HEK293 (cell line): ENCODE data around the gene ZNF319.

Experiments used
- CTCF ChIA-PET: fragments of 350-600 bp; formaldehyde crosslinking; extraction: SDS; loops from one replicate; lab custom pipeline; 2021; ENCODE audit warnings: antibody characterized with exemption; lab: Yijun Ruan, JAX
- POLR2A ChIA-PET: fragments of 300-600 bp; formaldehyde crosslinking; extraction: SDS; loops from one replicate; lab custom pipeline; 2020; ENCODE audit warnings: antibody characterized with exemption, inconsistent platforms; lab: Yijun Ruan, JAX
- H3K27ac ChIP-seq: fragments of 200-500 bp; sonication (Bioruptor generic); 2 replicates; pipeline ENCODE4 v1.5.1; 2014; ENCODE audit warnings: low read depth, low read length, control low read depth, inconsistent platforms; ENCODE audit errors: extremely low read depth
- H3K36me3 ChIP-seq, 2 experiments: fragments of 200-500 bp in 1 of 2; sonication (Bioruptor generic) in 1 of 2; 1 replicate in 1 of 2; 2 replicates in 1 of 2; pipeline ENCODE4 v1.5.1; 2014 to 2017; ENCODE audit warnings: inconsistent platforms in 2 of 2, low read length in 2 of 2; ENCODE audit not compliant: control insufficient read depth in 2 of 2, insufficient read depth in 1 of 2
- H3K4me1 ChIP-seq: fragments of 200-500 bp; sonication (Bioruptor generic); 2 replicates; pipeline ENCODE4 v1.5.1; 2014; ENCODE audit warnings: mild to moderate bottlenecking, low read length, inconsistent platforms; ENCODE audit not compliant: control insufficient read depth, insufficient read depth
- H3K4me3 ChIP-seq: 2 replicates; pipeline ENCODE4 v1.5.1; 2011; ENCODE audit warnings: low read depth, mild to moderate bottlenecking, control low read depth, low read length, moderate library complexity
- H3K9me3 ChIP-seq: fragments of 200-500 bp; sonication (Bioruptor generic); 2 replicates; pipeline ENCODE4 v1.5.1; 2014; ENCODE audit warnings: low read depth, low read length, inconsistent platforms; ENCODE audit not compliant: control insufficient read depth, insufficient read depth
- HOXD13 ChIP-seq: sonication (generic); formaldehyde crosslinking; IDR thresholded peaks from 2 replicates; pipeline ENCODE4 v1.8.0; 2022; ENCODE audit warnings: missing genetic modification reagents, borderline replicate concordance
- KLF1 ChIP-seq: fragments of 450-650 bp; formaldehyde crosslinking; IDR thresholded peaks from 2 replicates; pipeline ENCODE4 v1.5.1; 2016; ENCODE audit warnings: missing biosample characterization, missing genetic modification characterization
- KLF9 ChIP-seq: fragments of 450-650 bp; formaldehyde crosslinking; IDR thresholded peaks from 2 replicates; pipeline ENCODE4 v1.5.1; 2016; ENCODE audit warnings: missing biosample characterization, missing genetic modification characterization, low read depth
- MEIS1 ChIP-seq: sonication (generic); formaldehyde crosslinking; IDR thresholded peaks from 2 replicates; pipeline ENCODE4 v1.8.1; 2022; ENCODE audit warnings: missing genetic modification reagents, mild to moderate bottlenecking, borderline replicate concordance
- ZBTB48 ChIP-seq: fragments of 450-650 bp; formaldehyde crosslinking; IDR thresholded peaks from 2 replicates; pipeline ENCODE4 v1.5.1; 2016; ENCODE audit warnings: missing biosample characterization, missing genetic modification characterization
- ZNF132 ChIP-seq: fragments of 450-650 bp; formaldehyde crosslinking; IDR thresholded peaks from 2 replicates; pipeline ENCODE4 v1.5.1; 2017; ENCODE audit warnings: missing biosample characterization, missing genetic modification characterization, borderline replicate concordance
- ZNF138 ChIP-seq: fragments of 450-650 bp; formaldehyde crosslinking; IDR thresholded peaks from 2 replicates; pipeline ENCODE4 v1.5.1; 2016; ENCODE audit warnings: missing biosample characterization, missing genetic modification characterization, borderline replicate concordance
- ZNF146 ChIP-seq: fragments of 450-650 bp; formaldehyde crosslinking; IDR thresholded peaks from 2 replicates; pipeline ENCODE4 v1.5.1; 2016; ENCODE audit warnings: missing biosample characterization, missing genetic modification characterization
- ZNF16 ChIP-seq: fragments of 450-650 bp; formaldehyde crosslinking; IDR thresholded peaks from 2 replicates; pipeline ENCODE4 v1.5.1; 2016; ENCODE audit warnings: low read depth, missing biosample characterization, missing genetic modification characterization
- ZNF169 ChIP-seq: fragments of 450-650 bp; formaldehyde crosslinking; IDR thresholded peaks from 2 replicates; pipeline ENCODE4 v1.5.1; 2016; ENCODE audit warnings: missing biosample characterization, missing genetic modification characterization
- ZNF221 ChIP-seq: fragments of 450-650 bp; formaldehyde crosslinking; IDR thresholded peaks from 2 replicates; pipeline ENCODE4 v1.5.1; 2017; ENCODE audit warnings: missing biosample characterization, missing genetic modification characterization, borderline replicate concordance
- ZNF23 ChIP-seq: fragments of 450-650 bp; formaldehyde crosslinking; IDR thresholded peaks from 2 replicates; pipeline ENCODE4 v1.5.1; 2016; ENCODE audit warnings: missing biosample characterization, missing genetic modification characterization, borderline replicate concordance
- ZNF354C ChIP-seq: fragments of 450-650 bp; formaldehyde crosslinking; IDR thresholded peaks from 2 replicates; pipeline ENCODE4 v1.5.1; 2016; ENCODE audit warnings: missing biosample characterization, missing genetic modification characterization, low read depth, borderline replicate concordance
- ZNF530 ChIP-seq: fragments of 450-650 bp; formaldehyde crosslinking; IDR thresholded peaks from 2 replicates; pipeline ENCODE4 v1.5.1; 2016; ENCODE audit warnings: low read depth, missing biosample characterization, missing genetic modification characterization
- ZNF560 ChIP-seq: fragments of 450-650 bp; formaldehyde crosslinking; IDR thresholded peaks from 2 replicates; pipeline ENCODE4 v1.5.1; 2017; ENCODE audit warnings: missing biosample characterization, missing genetic modification characterization, borderline replicate concordance
- ZNF585B ChIP-seq: fragments of 450-650 bp; formaldehyde crosslinking; IDR thresholded peaks from 2 replicates; pipeline ENCODE4 v1.5.1; 2016; ENCODE audit warnings: missing biosample characterization, missing genetic modification characterization
- ZNF600 ChIP-seq: fragments of 450-650 bp; formaldehyde crosslinking; IDR thresholded peaks from 2 replicates; pipeline ENCODE4 v1.5.1; 2016; ENCODE audit warnings: missing biosample characterization, missing genetic modification characterization
- TF ChIP-seq, protein P1 (sequence below): fragments of 450-650 bp; formaldehyde crosslinking; IDR thresholded peaks from 2 replicates; pipeline ENCODE4 v1.5.1; 2016; ENCODE audit warnings: missing biosample characterization, missing genetic modification characterization
- TF ChIP-seq, protein P2 (sequence below): fragments of 450-650 bp; formaldehyde crosslinking; IDR thresholded peaks from 2 replicates; pipeline ENCODE4 v1.5.1; 2016; ENCODE audit warnings: missing biosample characterization, missing genetic modification characterization
- TF ChIP-seq, protein P3 (sequence below): fragments of 450-650 bp; formaldehyde crosslinking; IDR thresholded peaks from 2 replicates; pipeline ENCODE4 v1.5.1; 2016; ENCODE audit warnings: missing biosample characterization, missing genetic modification characterization
- TF ChIP-seq, protein P4 (sequence below): fragments of 450-650 bp; formaldehyde crosslinking; IDR thresholded peaks from 2 replicates; pipeline ENCODE4 v1.5.1; 2016; ENCODE audit warnings: missing biosample characterization, missing genetic modification characterization

Gene ZNF319

DNA sequence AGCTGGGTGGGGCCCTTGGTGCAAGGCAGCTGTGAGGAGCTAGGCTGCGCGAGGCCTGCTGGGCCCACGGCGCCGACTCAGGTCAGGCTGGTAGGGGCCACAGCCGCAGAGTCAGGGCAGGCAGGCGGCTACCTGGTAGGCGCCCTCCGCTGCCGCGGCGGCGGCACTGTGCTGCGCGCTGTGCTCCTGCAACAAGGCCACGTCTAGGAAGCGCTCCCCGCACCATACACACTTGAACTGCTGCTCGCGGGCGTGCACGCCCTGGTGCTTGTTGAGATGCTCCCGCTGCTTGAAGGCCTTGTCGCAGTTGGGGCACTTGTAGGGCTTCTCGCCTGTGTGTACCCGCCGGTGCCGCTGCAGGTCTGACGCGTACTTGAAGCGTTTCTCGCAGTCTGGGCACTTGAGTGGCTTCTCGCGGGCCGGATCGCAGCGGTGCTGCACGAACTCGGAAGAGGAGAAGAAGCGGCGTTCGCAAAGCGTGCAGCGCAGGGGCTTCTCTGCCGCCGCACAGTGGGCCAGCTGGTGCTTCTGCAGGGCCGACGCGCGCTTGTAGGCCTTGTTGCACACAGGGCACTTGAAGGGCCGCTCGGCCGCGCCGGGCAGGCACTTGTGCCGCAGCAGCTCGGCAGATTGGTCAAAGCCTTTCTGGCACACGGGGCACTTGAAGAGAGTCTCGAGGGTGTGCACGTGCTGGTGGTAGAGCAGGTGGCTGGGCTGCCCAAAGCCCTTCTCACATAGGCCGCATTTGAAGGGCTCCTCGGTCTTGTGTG lies 3.9 kb downstream of the ZNF319 start:
- Histone ChIP-seq H3K36me3 (peaks cover 0 to 40% of the 10 kb centered on the region in 2 experiments; a peak in 1 of 3 replicates), H3K9me3 (no peaks in the 10 kb centered on the region), H3K27ac (no peak overlapping the region), H3K4me1 (no peaks in the 10 kb centered on the region), H3K4me3 (no peak overlapping the region)
- TF ChIP-seq ZNF146 (tag by site-specific recombination) (no peak), ZNF530 (tag by site-specific recombination) (no peak), ZNF354C (tag by site-specific recombination) (no peak), ZNF585B (no peak), ZNF132 (tag by site-specific recombination) (no peak)
- TF ChIP-seq, protein P1, sequence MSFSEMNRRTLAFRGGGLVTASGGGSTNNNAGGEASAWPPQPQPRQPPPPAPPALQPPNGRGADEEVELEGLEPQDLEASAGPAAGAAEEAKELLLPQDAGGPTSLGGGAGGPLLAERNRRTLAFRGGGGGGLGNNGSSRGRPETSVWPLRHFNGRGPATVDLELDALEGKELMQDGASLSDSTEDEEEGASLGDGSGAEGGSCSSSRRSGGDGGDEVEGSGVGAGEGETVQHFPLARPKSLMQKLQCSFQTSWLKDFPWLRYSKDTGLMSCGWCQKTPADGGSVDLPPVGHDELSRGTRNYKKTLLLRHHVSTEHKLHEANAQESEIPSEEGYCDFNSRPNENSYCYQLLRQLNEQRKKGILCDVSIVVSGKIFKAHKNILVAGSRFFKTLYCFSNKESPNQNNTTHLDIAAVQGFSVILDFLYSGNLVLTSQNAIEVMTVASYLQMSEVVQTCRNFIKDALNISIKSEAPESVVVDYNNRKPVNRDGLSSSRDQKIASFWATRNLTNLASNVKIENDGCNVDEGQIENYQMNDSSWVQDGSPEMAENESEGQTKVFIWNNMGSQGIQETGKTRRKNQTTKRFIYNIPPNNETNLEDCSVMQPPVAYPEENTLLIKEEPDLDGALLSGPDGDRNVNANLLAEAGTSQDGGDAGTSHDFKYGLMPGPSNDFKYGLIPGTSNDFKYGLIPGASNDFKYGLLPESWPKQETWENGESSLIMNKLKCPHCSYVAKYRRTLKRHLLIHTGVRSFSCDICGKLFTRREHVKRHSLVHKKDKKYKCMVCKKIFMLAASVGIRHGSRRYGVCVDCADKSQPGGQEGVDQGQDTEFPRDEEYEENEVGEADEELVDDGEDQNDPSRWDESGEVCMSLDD, result no peak
- ChIA-PET CTCF (interaction anchor here (1.2 kb wide), 1 partner anchor 96 kb away, joined by 3 read pairs; no protein-coding TSS in a partner anchor), POLR2A (interaction anchor here (0.7 kb wide), 1 partner anchor 188 kb away, joined by 3 read pairs; no protein-coding TSS in a partner anchor)

DNA sequence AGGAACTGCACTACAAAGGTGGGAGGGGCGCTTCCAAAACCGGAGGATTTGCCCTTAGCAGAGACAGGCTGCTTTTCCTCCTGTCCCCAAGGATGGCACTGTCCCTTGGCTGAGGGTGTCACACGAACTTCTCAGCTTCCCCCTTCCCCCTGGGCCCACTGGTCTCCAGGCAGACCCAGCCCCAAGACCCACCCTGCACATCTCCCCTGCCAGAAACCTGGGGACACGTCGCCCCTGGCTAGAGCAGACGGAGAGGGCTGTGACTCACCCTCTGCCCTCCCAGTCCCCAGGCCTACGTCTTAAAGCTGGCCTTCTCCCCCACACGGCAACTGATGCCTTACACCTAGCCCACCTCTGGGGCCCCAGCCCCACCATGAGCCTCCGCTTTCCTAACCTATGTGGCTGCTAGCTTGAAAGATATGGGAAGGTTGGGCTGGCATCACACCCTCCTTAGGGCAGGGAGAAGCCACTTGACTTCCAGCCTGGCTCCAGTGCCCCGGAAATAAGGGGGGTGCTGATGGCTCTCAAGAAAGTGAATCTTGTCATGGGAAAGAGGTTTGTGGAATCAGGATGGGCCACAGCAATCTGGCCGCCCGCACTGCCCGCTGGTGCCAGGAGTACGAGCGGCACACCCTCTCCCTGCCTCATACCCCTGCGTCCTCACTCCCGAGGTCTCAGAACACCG lies 4.6 kb downstream of the ZNF319 start:
- TF ChIP-seq MEIS1 (CRISPR knock-in tag) (no peak), ZNF146 (tag by site-specific recombination) (no peak), ZNF138 (tag by site-specific recombination) (no peak), ZNF600 (no peak), ZNF560 (tag by site-specific recombination) (no peak), ZNF169 (no peak), ZNF23 (no peak)
- TF ChIP-seq, protein P2, sequence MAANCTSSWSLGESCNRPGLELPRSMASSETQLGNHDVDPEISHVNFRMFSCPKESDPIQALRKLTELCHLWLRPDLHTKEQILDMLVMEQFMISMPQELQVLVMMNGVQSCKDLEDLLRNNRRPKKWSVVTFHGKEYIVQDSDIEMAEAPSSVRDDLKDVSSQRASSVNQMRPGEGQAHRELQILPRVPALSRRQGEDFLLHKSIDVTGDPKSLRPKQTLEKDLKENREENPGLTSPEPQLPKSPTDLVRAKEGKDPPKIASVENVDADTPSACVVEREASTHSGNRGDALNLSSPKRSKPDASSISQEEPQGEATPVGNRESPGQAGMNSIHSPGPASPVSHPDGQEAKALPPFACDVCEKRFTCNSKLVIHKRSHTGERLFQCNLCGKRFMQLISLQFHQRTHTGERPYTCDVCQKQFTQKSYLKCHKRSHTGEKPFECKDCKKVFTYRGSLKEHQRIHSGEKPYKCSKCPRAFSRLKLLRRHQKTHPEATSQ (tag by site-specific recombination), result no peak
- Histone ChIP-seq H3K4me1 (no peaks in the 10 kb centered on the region), H3K27ac (no peak overlapping the region), H3K4me3 (no peak overlapping the region), H3K36me3 (peaks cover 0 to 40% of the 10 kb centered on the region in 2 experiments; a peak in 1 of 3 replicates), H3K9me3 (no peaks in the 10 kb centered on the region)
- CTCF ChIA-PET, result interaction anchor here (0.7 to 1.2 kb wide), 3 partner anchors 96 to 238 kb away, joined by 3 to 4 read pairs (median 3); no protein-coding TSS in a partner anchor
- POLR2A ChIA-PET, result interaction anchor here (0.7 kb wide), 1 partner anchor 187 kb away, joined by 3 read pairs; no protein-coding TSS in a partner anchor

DNA sequence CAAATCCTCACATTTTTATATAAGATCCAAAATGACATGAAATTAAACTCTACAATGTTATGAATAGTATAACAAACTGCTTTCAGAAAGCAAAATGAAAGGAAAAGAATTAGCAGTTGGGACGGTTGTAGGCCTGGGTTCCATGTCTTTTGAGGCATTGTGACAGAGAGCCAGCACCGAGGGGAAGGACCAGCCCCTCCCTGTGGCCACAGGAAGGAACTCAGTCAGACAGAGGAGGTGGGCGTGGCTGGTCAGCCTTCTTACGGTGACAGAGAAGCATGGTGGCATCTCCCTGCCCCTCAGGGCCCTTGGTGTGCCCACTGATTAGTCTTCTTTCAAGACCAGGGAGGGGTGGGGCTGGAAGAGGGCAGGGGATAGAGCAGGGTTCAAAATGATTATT lies 5.7 kb downstream of the ZNF319 start:
- ChIA-PET POLR2A (no interaction called here), CTCF (interaction anchor here (1.1 kb wide), 1 partner anchor 237 kb away, joined by 3 read pairs; no protein-coding TSS in a partner anchor)
- TF ChIP-seq ZNF16, result no peak
- no peak for TF ChIP-seq HOXD13 (CRISPR knock-in tag)
- TF ChIP-seq KLF9 (tag by site-specific recombination), result peak; percentile 94
- peak; percentile 29; the same call in 1 of the 2 replicates for TF ChIP-seq KLF1 (tag by site-specific recombination)
- TF ChIP-seq, protein P3, sequence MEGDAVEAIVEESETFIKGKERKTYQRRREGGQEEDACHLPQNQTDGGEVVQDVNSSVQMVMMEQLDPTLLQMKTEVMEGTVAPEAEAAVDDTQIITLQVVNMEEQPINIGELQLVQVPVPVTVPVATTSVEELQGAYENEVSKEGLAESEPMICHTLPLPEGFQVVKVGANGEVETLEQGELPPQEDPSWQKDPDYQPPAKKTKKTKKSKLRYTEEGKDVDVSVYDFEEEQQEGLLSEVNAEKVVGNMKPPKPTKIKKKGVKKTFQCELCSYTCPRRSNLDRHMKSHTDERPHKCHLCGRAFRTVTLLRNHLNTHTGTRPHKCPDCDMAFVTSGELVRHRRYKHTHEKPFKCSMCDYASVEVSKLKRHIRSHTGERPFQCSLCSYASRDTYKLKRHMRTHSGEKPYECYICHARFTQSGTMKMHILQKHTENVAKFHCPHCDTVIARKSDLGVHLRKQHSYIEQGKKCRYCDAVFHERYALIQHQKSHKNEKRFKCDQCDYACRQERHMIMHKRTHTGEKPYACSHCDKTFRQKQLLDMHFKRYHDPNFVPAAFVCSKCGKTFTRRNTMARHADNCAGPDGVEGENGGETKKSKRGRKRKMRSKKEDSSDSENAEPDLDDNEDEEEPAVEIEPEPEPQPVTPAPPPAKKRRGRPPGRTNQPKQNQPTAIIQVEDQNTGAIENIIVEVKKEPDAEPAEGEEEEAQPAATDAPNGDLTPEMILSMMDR (tag by site-specific recombination), result peak; percentile 20; the same call in 1 of the 2 replicates
- TF ChIP-seq, protein P4, sequence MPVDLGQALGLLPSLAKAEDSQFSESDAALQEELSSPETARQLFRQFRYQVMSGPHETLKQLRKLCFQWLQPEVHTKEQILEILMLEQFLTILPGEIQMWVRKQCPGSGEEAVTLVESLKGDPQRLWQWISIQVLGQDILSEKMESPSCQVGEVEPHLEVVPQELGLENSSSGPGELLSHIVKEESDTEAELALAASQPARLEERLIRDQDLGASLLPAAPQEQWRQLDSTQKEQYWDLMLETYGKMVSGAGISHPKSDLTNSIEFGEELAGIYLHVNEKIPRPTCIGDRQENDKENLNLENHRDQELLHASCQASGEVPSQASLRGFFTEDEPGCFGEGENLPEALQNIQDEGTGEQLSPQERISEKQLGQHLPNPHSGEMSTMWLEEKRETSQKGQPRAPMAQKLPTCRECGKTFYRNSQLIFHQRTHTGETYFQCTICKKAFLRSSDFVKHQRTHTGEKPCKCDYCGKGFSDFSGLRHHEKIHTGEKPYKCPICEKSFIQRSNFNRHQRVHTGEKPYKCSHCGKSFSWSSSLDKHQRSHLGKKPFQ, result no peak
- TF ChIP-seq ZBTB48, result no peak
- TF ChIP-seq ZNF221 (tag by site-specific recombination), result no peak
- H3K9me3 ChIP-seq, result no peaks in the 10 kb centered on the region
- no peaks in the 10 kb centered on the region for H3K4me1 ChIP-seq
- no peak overlapping the region for H3K4me3 ChIP-seq
- H3K36me3 ChIP-seq, result peaks cover 0 to 40% of the 10 kb centered on the region in 2 experiments; a peak in 1 of 3 replicates
- no peak overlapping the region for H3K27ac ChIP-seq
